ENCODE results near the gene SCOC. TPM values are rescaled to one million over a fixed set of nuclear protein-coding genes. Genes with fewer than 3 reads are reported as not detected.

SCOC gene
- total and polyA plus RNA-seq, 9 of the 15 experiments (the other 6 are each of a cell fraction or from before 2014, with no cell fraction given), result 16.8 to 110 (median 46.7) TPM

DNA sequence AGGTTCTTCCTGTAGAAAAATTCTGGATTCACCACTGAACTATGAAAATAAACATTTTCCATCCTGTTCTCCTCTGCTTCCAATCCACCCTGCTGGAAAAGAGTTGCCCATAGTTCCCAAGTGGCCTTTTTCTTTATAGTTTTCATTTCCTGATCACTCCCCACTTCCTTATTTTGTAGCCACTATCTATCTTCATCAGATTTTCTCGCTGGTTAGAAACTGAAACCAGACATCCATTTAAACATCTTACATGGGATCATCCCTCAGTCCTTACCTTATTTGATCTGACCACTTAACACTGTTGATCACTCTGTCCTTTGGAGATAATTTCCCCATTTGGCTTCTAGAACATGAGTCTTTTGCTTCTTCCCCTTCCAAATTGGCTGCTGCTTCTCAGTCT lies 42.2 kb upstream of the SCOC start:
- DNase-seq (ENCODE audit: extremely low read depth in 1 of 4, low spot score in 3 of 4), result no peak
- ATAC-seq, result no peak
- Histone ChIP-seq H3K9me1 (ENCODE audit: control insufficient read depth, insufficient read depth, low read length) (no peaks in the 10 kb centered on the region), H3K4me1 (replicated peaks in 1 of 2; ENCODE audit: control insufficient read depth in 2 of 2, insufficient read depth in 2 of 2, low read length in 2 of 2) (peaks cover 0 to 4% of the 10 kb centered on the region in 2 experiments; a peak in 1 of 5 replicates), H3K27ac (ENCODE audit: extremely low read depth, low read depth, low read length) (no peak overlapping the region), H3K9me3 (replicated peaks; ENCODE audit: control insufficient read depth, insufficient read depth, low read depth, low read length) (no peaks in the 10 kb centered on the region), H3K4me2 (ENCODE audit: insufficient read depth, low read length) (no peak overlapping the region), H2AFZ (ENCODE audit: low read depth, low read length) (no peak overlapping the region), H3K27me3 (ENCODE audit: control insufficient read depth in 2 of 2, insufficient read depth in 2 of 2, low read length in 2 of 2) (no peaks in the 10 kb centered on the region), H3K79me2 (ENCODE audit: control insufficient read depth, insufficient read depth, low read length) (no peaks in the 10 kb centered on the region), H3K36me3 (ENCODE audit: control insufficient read depth, insufficient read depth, low read length) (no peaks in the 10 kb centered on the region), H4K20me1 (replicated peaks; ENCODE audit: control insufficient read depth, insufficient read depth, low read length) (no peaks in the 10 kb centered on the region), H3K4me3 (no peak overlapping the region), H3K9ac (ENCODE audit: insufficient read depth in 1 of 2, low read depth in 2 of 2, low read length in 2 of 2) (no peak overlapping the region)
- FAIRE-seq, result no peak
- in situ Hi-C loops (cut with MboI) (no loop called here), intact Hi-C loops (cut with micrococcal nuclease) (no loop called here)
- 0% methylated on average over 1 of the region's 1 CpG for WGBS (ENCODE audit: insufficient coverage, low coverage, missing lambda C conversion rate)
- no TSS peak for BruUV-seq (replicated peaks)
- CTCF ChIA-PET (ENCODE audit: low intra/inter-chr PET ratio), result no interaction called here
- POLR2A ChIA-PET, result interaction anchor here (0.6 kb wide), 1 partner anchor 352 kb away, joined by 3 read pairs; no protein-coding TSS in a partner anchor
- TF ChIP-seq TCF7L2 (IDR thresholded peaks at IDR 0.05; ENCODE audit: low read depth, low read length), result no peak
- TF ChIP-seq SPI1 (IDR thresholded peaks at IDR 0.05; ENCODE audit: borderline replicate concordance, low read depth, low read length), result peak; percentile 65; the same call in 1 of the 2 replicates

DNA sequence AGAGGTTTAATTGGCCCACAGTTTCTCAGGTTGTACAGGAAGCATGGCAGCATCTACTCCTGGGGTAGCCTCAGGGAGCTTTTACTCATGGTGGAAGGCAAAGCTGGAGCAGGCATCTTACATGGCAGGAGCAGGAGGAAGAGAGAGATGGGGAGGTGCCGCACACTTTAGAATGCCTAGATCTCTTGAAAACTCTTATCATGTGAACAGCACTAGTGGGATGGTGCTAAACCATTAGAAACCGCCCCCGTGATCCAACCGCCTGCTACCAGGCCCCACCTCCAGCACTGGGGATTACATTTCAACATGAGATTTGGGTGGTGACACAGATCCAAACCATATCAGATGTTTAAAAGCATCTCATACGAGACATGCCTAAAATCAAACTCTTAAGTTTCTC lies 41.6 kb upstream of the SCOC start:
- intact Hi-C loops (cut with micrococcal nuclease), result no loop called here
- no peak overlapping the region for H3K27ac ChIP-seq (ENCODE audit: extremely low read depth, low read depth, low read length)
- H3K4me3 ChIP-seq, result no peak overlapping the region
- ATAC-seq (peak; percentile 90), DNase-seq (ENCODE audit: extremely low read depth in 1 of 4, low spot score in 3 of 4) (peak in 1 of 4 experiments; percentile 36), FAIRE-seq (no peak)
- H3K79me2 ChIP-seq (ENCODE audit: control insufficient read depth, insufficient read depth, low read length), result no peaks in the 10 kb centered on the region
- no peak overlapping the region for H3K4me2 ChIP-seq (ENCODE audit: insufficient read depth, low read length)
- H3K9me1 ChIP-seq (ENCODE audit: control insufficient read depth, insufficient read depth, low read length), result no peaks in the 10 kb centered on the region
- TF ChIP-seq TEAD4 (IDR thresholded peaks at IDR 0.05; ENCODE audit: low read length), result 0 out of 2 replicates have a peak, but pooled peaks have one; percentile 21
- no peak for TF ChIP-seq TEAD4 (CRISPR knock-in tag; IDR thresholded peaks at IDR 0.05; ENCODE audit: borderline replicate concordance)
- TF ChIP-seq, protein P1, sequence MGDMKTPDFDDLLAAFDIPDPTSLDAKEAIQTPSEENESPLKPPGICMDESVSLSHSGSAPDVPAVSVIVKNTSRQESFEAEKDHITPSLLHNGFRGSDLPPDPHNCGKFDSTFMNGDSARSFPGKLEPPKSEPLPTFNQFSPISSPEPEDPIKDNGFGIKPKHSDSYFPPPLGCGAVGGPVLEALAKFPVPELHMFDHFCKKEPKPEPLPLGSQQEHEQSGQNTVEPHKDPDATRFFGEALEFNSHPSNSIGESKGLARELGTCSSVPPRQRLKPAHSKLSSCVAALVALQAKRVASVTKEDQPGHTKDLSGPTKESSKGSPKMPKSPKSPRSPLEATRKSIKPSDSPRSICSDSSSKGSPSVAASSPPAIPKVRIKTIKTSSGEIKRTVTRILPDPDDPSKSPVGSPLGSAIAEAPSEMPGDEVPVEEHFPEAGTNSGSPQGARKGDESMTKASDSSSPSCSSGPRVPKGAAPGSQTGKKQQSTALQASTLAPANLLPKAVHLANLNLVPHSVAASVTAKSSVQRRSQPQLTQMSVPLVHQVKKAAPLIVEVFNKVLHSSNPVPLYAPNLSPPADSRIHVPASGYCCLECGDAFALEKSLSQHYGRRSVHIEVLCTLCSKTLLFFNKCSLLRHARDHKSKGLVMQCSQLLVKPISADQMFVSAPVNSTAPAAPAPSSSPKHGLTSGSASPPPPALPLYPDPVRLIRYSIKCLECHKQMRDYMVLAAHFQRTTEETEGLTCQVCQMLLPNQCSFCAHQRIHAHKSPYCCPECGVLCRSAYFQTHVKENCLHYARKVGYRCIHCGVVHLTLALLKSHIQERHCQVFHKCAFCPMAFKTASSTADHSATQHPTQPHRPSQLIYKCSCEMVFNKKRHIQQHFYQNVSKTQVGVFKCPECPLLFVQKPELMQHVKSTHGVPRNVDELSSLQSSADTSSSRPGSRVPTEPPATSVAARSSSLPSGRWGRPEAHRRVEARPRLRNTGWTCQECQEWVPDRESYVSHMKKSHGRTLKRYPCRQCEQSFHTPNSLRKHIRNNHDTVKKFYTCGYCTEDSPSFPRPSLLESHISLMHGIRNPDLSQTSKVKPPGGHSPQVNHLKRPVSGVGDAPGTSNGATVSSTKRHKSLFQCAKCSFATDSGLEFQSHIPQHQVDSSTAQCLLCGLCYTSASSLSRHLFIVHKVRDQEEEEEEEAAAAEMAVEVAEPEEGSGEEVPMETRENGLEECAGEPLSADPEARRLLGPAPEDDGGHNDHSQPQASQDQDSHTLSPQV (IDR thresholded peaks at IDR 0.05), result no peak
- no peak for TF ChIP-seq MEIS2 (IDR thresholded peaks at IDR 0.05; ENCODE audit: partially characterized antibody)
- peak; percentile 15; the same call in 1 of the 2 replicates for TF ChIP-seq ARID1B (IDR thresholded peaks at IDR 0.05)
- no peak for TF ChIP-seq NEUROD1 (IDR thresholded peaks at IDR 0.05; ENCODE audit: borderline replicate concordance, low read depth, low read length, partially characterized antibody)
- peak; percentile 40; the same call in 1 of the 2 replicates for TF ChIP-seq CBFA2T3 (IDR thresholded peaks at IDR 0.05)
- peak; percentile 18; the same call in 1 of the 2 replicates for TF ChIP-seq TAL1 (IDR thresholded peaks at IDR 0.05)
- peak; percentile 24; the same call in 1 of the 2 replicates for TF ChIP-seq CBFA2T2 (conservative IDR thresholded peaks at IDR 0.05)
- no peak for TF ChIP-seq GTF2F1 (IDR thresholded peaks at IDR 0.05; ENCODE audit: low read depth, low read length)
- in situ Hi-C loops (cut with MboI), result no loop called here
- no peaks in the 10 kb centered on the region for H3K36me3 ChIP-seq (ENCODE audit: control insufficient read depth, insufficient read depth, low read length)
- no peaks in the 10 kb centered on the region for H3K27me3 ChIP-seq (ENCODE audit: control insufficient read depth in 2 of 2, insufficient read depth in 2 of 2, low read length in 2 of 2)
- ChIA-PET CTCF (ENCODE audit: low intra/inter-chr PET ratio) (no interaction called here), POLR2A (no interaction called here)
- H2AFZ ChIP-seq (ENCODE audit: low read depth, low read length), result no peak overlapping the region
- no peaks in the 10 kb centered on the region for H4K20me1 ChIP-seq (replicated peaks; ENCODE audit: control insufficient read depth, insufficient read depth, low read length)
- no peak overlapping the region for H3K9ac ChIP-seq (ENCODE audit: insufficient read depth in 1 of 2, low read depth in 2 of 2, low read length in 2 of 2)
- no peaks in the 10 kb centered on the region for H3K9me3 ChIP-seq (replicated peaks; ENCODE audit: control insufficient read depth, insufficient read depth, low read depth, low read length)
- 4% methylated on average over 5 of the region's 5 CpGs for WGBS (ENCODE audit: insufficient coverage, low coverage, missing lambda C conversion rate)
- H3K4me1 ChIP-seq (replicated peaks in 1 of 2; ENCODE audit: control insufficient read depth in 2 of 2, insufficient read depth in 2 of 2, low read length in 2 of 2), result peaks cover 0 to 4% of the 10 kb centered on the region in 2 experiments; a peak in 1 of 5 replicates
- no TSS peak for BruUV-seq (replicated peaks)
